Measurements from ENCODE around the gene ZEB2. TPM values are rescaled to one million over a fixed set of nuclear protein-coding genes. Genes with fewer than 3 reads are reported as not detected.

ZEB2 gene
- total RNA-seq, 1 donor from 2014 or later, result 267 TPM

Small RNAs within 50 kb of the gene (small RNA-seq; reads per million reads assigned to genes)
- gene RF01987, result not detected
